Measurements from ENCODE around the gene TTC22. TPM values are rescaled to one million over a fixed set of nuclear protein-coding genes. Genes with fewer than 3 reads are reported as not detected.
"Not testable (repeated sequence)": the region's sequence is repeated elsewhere in the genome, so short reads cannot be mapped to it uniquely, and the experiment has no call there.

Gene TTC22
- total RNA-seq, 1 donor from 2014 or later: not detected

DNA sequence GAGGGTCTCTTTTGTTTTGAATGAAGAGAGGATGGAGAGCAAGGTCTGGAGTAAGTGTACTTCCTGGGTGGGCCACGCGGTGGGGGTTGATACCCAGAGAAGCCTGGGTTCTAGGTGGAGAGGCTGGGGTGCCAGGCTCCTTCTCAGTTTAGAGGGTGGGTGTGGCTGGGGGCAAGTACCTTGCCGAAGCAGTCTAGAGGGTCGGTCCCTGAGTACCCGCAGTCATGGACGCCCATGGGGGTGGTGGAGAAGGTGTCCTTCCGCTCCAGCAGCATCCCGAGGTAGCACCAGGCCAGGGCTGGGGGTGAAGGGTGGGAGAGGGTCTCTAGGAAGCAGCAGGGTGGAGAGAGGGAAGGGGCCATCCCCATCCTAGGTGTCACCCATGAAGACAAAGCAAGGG is 14.3 kb downstream of the TTC22 start:
- no peak for DNase-seq (ENCODE audit: low read depth in 2 of 2)

- no peak for DNase-seq (ENCODE audit: low read depth in 2 of 2)
These were observed 17.1 kb downstream of the TTC22 start for GRCh38 chr1:54784066-54784465.

DNA sequence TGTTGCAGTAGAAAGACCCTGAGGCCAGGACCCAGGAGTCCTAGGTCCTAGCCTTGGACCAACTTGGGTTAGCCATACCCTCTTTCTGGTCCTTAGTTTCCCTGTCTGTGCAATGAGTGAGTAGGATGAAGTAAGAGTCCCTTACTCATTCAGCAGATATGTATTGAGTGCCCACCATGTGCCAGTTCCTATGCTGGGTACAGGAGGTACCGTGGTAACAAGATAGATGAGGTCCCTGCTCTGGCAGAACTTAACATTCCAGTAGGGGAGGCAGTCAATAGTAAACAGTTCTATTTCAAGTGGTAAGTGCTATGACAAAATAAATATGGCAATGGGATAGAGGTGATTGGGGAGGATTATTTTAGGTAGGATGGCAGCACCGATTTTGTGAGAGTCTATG is 18.5 kb downstream of the TTC22 start:
- DNase-seq (ENCODE audit: low read depth in 2 of 2): no peak

DNA sequence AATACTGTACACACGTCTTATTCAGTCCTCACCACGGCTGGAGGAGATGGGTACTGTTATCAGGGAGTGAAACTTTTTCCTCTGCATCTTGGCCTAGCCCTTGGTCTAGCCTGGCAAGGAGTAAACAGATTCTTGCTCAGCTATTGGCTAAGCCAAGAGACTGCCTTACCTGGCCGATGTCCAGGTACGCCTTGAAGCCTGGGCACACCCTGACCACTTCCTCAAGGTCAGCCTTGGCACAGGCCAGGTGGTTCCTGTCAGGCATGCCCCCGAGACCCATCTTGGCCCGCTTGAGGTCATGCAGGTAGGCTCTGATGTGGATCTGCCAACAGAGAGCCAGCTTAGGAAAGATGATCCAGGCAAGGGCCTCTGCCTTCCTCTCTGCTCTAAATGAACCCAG is 19.0 kb downstream of the TTC22 start:
- DNase-seq (ENCODE audit: low read depth in 2 of 2): no peak

DNA sequence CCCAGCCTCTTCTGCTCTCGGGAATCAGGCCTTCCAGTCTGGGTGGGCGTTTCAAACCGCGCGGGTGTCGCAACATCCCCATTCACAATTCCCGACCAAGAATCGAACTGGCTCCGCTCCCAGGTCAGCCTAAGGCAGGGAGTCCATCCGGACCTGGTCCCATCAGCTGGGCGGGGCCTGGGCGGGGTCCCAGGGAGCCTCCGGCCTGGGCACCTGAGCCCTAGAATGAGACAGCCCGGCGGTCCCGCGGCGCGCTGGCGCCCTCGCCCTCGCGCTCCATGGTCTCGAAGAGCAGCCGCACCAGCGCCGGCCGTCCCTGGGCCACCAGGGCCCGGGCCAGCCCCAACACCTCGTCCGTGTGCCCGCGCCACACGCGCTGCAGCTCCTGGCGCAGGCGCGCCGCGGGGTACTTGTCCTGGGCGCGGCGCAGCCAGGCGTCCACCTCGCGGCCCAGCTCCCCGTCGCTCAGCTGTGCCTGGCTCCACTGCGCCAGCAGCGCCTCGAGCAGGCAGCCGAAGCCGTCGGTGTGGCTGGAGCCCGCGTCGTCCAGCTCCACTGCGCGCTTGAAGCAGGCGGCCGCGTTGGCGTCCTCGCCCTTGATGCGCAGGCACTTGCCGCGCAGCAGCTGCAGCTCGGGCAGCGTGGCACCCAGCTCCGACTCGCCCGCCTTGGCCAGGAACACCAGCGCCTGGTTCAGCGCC is 19.9 kb downstream of the TTC22 start:
- no peak for DNase-seq (ENCODE audit: low read depth in 2 of 2)

- no peak for DNase-seq (ENCODE audit: low read depth in 2 of 2)
These were observed 23.7 kb downstream of the TTC22 start for GRCh38 chr1:54777431-54777830.

DNA sequence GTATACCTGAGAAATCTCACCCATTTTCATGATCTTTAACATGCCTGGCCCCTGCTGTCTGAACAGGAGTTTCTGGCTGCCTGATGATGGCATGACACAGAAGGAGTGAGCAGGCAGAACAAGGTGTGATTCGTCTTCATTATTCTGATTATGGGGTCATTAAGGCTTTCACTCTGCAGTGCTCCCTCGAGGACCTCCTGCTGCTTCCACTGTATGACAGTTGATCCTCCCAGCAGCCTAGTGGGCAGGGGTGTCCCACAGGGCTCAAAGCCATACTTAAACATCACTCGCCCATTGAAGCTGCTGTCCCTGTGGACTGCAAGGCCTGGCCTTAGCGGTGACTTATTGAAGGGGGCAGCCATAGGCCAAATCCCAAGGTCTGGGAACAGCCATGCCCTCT is 24.1 kb downstream of the TTC22 start:
- no peak for DNase-seq (ENCODE audit: low read depth in 2 of 2)

DNA sequence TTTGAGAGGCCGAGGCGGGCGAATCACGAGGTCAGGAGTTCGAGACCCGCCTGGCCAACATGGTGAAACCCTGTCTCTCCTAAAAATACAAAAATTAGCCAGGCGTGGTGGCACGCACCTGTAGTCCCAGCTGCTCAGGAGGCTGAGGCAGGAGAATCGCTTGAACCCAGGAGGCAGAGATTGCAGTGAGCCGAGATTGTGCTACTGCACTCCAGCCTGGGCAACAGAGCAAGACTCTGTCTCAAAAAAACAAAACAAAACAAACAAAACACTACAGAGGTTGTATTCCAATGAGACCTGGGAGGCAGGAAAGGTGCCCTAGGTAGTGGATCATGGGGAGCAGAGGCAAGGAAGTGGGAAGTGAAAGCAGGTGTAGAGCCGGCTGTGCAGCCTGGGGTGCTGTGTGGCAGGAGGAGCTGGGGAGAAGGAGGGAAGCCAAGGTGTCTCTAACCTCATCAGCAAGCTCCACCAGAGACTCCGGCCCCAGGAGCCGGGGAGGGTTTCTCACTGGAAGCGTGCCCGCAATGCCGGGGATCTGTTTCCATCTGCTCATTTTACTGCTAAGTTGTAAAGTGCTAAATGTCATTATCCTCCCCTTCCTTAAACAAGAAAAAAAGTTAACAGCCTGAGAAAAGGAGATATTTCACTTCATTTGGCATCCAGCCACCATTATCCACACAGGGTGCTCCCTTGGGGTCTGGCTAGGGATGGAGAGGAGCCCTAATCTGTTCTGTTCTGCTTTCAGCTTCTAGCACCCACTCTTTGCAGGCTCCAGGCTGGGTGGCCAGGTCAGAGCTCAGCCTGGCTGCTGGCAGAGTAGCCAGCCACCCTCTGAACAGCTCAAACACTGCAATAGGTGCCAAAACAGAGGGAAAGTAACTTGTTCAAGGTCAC is 25.0 kb downstream of the TTC22 start:
- not testable (repeated sequence) for DNase-seq (ENCODE audit: low read depth in 2 of 2)

DNA sequence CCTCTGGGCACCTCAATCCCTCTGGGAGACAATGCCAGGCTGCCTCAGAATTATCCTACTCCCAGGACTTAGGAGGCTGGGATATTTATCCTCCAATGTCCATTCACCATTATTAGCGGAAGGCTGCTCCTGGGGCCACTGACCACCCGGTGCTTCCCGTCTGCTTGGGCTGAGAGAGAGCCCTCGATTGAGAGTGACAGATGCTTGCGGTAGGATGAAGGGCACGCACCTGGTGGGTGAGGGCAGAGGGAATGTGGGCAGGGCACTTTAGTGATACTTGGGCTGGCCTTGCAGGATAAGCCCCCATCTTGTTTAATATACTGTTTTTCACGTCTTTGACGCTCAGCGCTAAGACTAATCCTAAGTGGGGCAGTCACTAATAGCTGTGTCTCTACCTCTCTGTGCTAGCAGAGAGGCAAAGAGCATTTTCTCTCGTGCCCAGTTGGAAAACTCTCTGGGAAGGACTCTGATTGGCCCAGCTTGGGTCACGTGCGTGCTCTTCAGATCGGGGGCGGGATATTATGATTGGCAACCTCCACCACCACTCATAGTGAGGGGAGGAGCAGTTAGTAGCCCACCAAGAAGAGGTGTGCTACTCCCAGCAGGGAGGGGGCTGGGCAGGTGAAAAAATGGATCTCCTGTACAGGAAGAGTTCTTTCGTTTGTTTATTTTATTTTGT is 26.2 kb downstream of the TTC22 start:
- peak; percentile 11 to 42 for DNase-seq (ENCODE audit: low read depth in 2 of 2)

DNA sequence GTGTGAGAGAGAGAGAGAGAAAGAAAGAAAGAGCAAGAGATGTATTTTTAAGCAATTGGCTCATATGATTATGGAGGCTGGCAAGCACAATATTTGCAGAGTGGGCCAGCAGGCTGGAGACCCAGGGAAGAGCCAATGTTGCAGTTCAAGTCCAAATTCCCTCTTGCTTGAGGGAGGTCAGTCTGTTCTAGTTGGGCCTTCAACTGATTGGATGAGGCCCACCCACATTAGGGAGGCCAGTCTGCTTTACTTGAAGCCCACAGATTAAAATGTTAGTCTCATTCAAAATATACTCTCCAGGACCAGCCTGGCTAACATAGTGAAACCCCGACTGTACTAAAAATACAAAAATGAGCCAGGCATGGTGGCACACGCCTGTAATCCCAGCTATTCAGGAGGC is 28.2 kb downstream of the TTC22 start:
- no peak for DNase-seq (ENCODE audit: low read depth in 2 of 2)

GRCh38 chr1:54768093-54768492 is 33.0 kb downstream of the TTC22 start:
- no peak for DNase-seq (ENCODE audit: low read depth in 2 of 2)

DNA sequence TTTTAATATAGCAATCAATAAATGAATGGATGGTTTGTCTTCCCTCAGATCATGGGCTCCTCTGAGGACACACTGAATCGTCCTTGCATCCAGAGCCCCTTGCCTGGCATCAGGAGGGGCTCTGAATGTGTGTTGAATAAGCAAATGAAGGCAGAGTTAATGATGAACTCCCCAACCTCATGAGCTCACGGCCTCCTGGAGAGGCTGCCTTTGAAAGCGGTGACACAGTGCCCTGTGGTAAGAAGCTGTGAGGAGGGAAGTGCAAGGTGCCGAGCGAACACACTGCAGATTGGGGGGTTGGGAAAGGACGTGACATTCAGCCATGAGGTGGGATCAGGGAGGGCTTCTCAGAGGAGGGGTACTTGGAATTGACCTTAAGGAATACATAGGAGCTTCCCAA is 33.6 kb downstream of the TTC22 start:
- no peak for DNase-seq (ENCODE audit: low read depth in 2 of 2)

- DNase-seq (ENCODE audit: low read depth in 2 of 2): no peak
These were observed 34.4 kb downstream of the TTC22 start for GRCh38 chr1:54766726-54767125.

DNA sequence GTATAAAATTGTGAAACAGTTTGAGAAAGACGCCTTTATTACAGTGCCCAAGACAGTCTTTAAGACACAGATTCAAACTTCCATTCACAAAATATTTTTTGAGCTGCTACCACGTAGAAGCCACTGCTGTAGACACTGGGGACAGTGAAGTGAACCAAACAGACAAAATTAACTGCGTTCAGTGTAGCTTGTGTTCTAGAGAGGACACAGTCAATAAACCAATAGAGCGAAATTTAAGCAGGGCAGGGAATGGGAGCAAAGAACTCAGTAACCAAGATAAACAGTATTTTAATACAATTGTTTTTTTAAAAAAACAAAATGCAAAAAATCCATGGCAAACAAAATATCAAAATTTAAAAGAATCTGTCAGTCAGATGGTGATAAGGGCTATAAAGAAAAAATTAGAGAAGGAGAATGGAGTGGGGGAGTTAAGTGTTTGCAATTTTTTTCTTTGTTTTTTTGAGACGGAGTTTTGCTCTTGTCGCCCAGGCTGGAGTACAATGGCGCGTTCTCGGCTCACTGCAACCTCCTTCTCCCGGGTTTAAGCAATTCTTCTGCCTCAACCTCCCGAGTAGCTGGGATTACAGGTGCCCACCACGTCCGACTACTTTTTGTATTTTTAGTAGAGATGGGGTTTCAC is 36.1 kb downstream of the TTC22 start:
- no peak for DNase-seq (ENCODE audit: low read depth in 2 of 2)

DNA sequence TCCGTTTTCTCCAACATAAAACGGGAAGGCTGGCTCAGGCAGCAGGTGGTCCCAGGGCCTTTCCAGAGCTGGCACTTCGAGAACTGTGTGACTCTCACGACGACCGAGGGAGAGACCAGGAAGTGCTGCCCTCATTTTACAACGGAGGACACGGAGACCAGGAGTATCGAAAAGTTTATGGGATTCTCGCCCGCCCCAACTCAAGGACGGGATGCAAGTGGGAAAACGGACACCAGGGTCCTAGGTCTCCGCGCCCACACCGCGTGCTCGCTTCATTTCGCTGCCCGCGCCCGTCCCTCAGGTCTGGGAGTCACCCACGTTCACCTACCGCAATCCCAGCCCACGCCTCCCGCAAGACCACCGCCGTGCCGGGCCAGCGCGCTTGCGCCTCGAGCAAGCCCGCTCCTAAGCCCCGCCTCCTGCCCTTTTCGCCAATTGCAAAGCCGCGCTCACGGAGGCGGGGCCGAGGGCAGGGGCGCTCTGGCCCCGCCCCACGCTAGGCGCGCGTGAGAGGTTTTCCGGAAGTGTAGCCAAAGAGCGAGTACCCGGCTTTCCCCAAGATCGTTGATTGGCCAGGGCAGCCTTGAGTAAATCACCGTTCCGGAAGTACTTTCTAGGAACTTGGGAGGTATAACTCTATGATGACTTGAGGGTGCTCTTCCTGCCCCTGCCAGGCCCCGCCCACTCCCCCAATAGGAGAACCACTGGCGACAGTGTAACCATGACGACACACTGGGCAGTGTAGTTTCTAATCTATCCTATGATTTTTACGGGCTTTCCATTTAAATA is 36.8 kb downstream of the TTC22 start, which contains the start of gene PARS2:
Gene PARS2 (minus strand): TSS at position 391 of the 789 bp plus-strand sequence. CDS start 5,362 bp downstream, outside the sequence.
- peak; percentile 100 for DNase-seq (ENCODE audit: low read depth in 2 of 2)

- DNase-seq (ENCODE audit: low read depth in 2 of 2): peak in 1 of 2 donors; percentile 12
These were observed 37.3 kb downstream of the TTC22 start for GRCh38 chr1:54763816-54764132.

GRCh38 chr1:54758678-54759348 is 42.3 kb downstream of the TTC22 start:
- DNase-seq (ENCODE audit: low read depth in 2 of 2): no peak

- no peak for DNase-seq (ENCODE audit: low read depth in 2 of 2)
These were observed 43.3 kb downstream of the TTC22 start for GRCh38 chr1:54757833-54758232.

DNA sequence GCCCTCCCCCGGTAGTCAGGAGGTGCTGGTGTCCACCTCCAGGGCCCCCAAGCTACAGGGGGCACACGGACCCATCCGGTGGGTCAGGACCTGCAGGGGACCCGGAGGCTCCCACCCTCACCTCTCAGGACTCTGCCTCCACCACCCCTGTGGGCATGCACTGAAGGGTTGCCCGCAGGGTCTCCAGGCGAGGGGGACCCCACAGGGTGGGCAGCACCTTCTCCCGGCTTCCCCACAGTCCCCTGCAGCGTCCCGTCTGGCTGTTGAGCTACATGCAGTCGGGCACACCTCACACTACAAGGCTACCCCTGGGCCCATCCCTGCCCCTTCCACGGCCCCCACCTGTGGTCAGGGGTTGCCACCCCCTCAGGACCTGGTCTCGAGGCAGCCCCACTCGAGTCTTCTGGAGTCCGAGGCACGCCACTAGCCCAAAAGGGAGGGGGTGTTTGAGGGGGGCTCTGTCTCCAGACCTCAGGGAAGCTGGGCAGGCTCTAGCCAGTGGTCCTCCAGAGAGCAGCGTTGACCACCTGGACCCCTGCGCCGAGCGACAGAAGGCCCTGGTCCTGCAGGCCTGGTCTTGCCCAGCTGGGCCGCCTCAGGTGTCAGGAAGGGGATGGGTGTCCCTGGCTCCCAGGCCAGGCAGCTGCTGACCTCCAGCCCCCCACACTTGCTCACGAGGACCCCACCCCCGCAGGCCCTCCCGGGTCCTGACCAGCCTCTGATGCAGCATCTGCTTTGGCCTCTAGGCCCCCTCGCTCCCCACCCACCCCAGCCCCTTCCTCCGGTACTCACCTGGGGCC is 46.4 kb downstream of the TTC22 start:
- no peak for DNase-seq (ENCODE audit: low read depth in 2 of 2)

GRCh38 chr1:54754045-54754444 is 47.1 kb downstream of the TTC22 start:
- no peak for DNase-seq (ENCODE audit: low read depth in 2 of 2)

All from dermis microvascular lymphatic vessel endothelial cell (primary cell).